GM21529 (cell line): ENCODE data around the gene CFAP97D2.

ENCODE experiments used
- ATAC-seq: cut with Tn5 transposase; IDR thresholded peaks from one replicate; pipeline ENCODE4 v1.9.1; 2021; ENCODE audit not compliant: unreplicated experiment

CFAP97D2 gene

GRCh38 chr13:114264886-114265611, 86.0 kb downstream of the CFAP97D2 start:
- no peak for ATAC-seq

GRCh38 chr13:114266241-114266640, 87.2 kb downstream of the CFAP97D2 start:
- ATAC-seq, result no peak

GRCh38 chr13:114268344-114269280, 89.6 kb downstream of the CFAP97D2 start:
- no peak for ATAC-seq

- ATAC-seq, result no peak
Observed at GRCh38 chr13:114269281-114269770, 90.3 kb downstream of the CFAP97D2 start.
